OCI-LY7 (cell line): ENCODE data around the gene ZNF592.

Experiments
- EZH2phosphoT487 ChIP-seq: fragments of 200-600 bp; sonication (generic); IDR thresholded peaks from 2 replicates; pipeline ENCODE4 v1.6.1; 2018; ENCODE audit warnings: low read depth, borderline replicate concordance, mild to moderate bottlenecking, mixed run types, antibody characterized with exemption, low read length, moderate library complexity, mixed read lengths
- TF ChIP-seq, protein P1 (sequence below): fragments of 200-600 bp; sonication (generic); conservative IDR thresholded peaks from 2 replicates; pipeline ENCODE4 v1.5.1; 2014; ENCODE audit warnings: mild to moderate bottlenecking, antibody characterized with exemption, low read length, moderate library complexity, mixed read lengths

GRCh38 chr15:84804005-84804900, 55.9 kb downstream of the ZNF592 start:
- TF ChIP-seq, protein P1, sequence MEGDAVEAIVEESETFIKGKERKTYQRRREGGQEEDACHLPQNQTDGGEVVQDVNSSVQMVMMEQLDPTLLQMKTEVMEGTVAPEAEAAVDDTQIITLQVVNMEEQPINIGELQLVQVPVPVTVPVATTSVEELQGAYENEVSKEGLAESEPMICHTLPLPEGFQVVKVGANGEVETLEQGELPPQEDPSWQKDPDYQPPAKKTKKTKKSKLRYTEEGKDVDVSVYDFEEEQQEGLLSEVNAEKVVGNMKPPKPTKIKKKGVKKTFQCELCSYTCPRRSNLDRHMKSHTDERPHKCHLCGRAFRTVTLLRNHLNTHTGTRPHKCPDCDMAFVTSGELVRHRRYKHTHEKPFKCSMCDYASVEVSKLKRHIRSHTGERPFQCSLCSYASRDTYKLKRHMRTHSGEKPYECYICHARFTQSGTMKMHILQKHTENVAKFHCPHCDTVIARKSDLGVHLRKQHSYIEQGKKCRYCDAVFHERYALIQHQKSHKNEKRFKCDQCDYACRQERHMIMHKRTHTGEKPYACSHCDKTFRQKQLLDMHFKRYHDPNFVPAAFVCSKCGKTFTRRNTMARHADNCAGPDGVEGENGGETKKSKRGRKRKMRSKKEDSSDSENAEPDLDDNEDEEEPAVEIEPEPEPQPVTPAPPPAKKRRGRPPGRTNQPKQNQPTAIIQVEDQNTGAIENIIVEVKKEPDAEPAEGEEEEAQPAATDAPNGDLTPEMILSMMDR = no peak
- TF ChIP-seq EZH2phosphoT487 = no peak
